ENCODE measurements around the gene GNL1.

DNA sequence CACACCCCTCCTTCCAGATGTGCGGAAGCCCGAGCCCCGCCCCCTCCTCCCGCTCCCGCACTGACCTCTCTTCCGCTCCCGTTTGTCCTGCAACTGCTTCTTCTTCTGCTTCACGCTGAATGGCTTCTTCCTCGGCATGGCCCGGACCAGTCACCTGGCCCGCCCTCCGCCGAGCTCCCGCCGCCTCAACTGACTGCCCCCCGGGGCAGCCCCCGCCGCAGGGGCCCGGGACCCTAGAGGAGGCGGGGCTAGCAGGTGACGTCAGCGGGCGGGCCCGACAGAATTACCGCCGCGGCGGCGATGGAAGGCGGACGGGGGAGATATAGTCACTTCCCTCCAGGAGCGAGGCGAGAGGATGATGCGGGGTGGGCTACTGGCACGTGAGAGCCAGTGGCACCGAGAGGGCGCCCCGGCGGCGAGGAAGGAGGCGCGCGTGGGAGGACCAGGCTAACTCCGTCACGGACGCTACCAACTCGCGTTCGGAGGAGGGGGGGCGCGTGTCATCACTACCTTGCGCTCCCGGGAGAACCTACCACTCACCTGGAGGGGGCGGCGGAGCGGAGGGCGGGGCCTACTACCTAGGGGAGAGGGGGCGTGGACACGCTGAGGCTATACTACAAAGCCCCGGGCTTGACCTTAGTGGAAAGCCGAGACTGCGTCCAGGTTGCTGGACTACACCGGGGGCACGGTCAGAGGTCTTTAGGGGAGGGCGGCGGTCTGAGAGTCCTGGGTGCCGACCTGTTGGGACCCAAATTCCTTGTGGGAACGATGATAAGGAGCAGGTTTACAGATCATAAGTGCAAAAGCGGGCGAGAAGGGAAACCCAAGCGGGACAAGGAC is at the start of gene GNL1:
- TF ChIP-seq, protein P1, sequence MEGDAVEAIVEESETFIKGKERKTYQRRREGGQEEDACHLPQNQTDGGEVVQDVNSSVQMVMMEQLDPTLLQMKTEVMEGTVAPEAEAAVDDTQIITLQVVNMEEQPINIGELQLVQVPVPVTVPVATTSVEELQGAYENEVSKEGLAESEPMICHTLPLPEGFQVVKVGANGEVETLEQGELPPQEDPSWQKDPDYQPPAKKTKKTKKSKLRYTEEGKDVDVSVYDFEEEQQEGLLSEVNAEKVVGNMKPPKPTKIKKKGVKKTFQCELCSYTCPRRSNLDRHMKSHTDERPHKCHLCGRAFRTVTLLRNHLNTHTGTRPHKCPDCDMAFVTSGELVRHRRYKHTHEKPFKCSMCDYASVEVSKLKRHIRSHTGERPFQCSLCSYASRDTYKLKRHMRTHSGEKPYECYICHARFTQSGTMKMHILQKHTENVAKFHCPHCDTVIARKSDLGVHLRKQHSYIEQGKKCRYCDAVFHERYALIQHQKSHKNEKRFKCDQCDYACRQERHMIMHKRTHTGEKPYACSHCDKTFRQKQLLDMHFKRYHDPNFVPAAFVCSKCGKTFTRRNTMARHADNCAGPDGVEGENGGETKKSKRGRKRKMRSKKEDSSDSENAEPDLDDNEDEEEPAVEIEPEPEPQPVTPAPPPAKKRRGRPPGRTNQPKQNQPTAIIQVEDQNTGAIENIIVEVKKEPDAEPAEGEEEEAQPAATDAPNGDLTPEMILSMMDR (IDR thresholded peaks at IDR 0.05) = peak in 3 of 4 donors; percentile 4 to 22 (median 14)
- peak; percentile 31 for TF ChIP-seq POLR2A (IDR thresholded peaks at IDR 0.05)
